GM23248 (cell line): ENCODE results near the gene FNDC1.

ENCODE experiments used
- EZH2 ChIP-seq: fragments of 200-600 bp; sonication (generic); IDR thresholded peaks from 2 replicates; pipeline ENCODE4 v1.6.1; 2018; ENCODE audit warnings: antibody characterized with exemption, mild to moderate bottlenecking; ENCODE audit not compliant: insufficient read depth, poor library complexity, severe bottlenecking
- EZH2phosphoT487 ChIP-seq: fragments of 200-600 bp; sonication (generic); IDR thresholded peaks from 2 replicates; pipeline ENCODE4 v1.6.1; 2018; ENCODE audit warnings: antibody characterized with exemption, moderate library complexity, mild to moderate bottlenecking, low read depth; ENCODE audit not compliant: insufficient read depth

DNA sequence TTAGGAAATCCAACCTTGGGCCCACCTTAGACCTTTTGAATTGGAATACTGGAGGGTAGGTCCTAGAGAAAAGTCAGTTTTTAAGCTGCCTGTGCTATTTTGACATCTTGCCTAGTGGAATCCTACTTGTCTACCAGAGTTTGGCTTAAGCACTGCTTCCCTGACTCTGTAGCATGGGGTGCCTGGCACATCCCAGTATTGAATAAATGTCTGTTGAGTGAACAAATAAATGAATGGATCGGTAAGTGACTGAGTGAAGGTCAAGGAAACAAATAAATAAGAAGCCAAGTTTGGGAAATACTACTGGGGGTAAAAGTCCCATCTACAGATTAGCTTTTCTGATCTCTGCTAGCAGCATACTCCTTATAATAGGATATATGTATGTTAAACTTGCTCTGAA, 140.5 kb downstream of the FNDC1 start:
- TF ChIP-seq EZH2: no peak
- TF ChIP-seq EZH2phosphoT487: no peak
